ENCODE data around the gene WAC.

GRCh38 chr10:28631896-28632583, 99.1 kb downstream of the WAC start:
- TF ChIP-seq, protein P1, sequence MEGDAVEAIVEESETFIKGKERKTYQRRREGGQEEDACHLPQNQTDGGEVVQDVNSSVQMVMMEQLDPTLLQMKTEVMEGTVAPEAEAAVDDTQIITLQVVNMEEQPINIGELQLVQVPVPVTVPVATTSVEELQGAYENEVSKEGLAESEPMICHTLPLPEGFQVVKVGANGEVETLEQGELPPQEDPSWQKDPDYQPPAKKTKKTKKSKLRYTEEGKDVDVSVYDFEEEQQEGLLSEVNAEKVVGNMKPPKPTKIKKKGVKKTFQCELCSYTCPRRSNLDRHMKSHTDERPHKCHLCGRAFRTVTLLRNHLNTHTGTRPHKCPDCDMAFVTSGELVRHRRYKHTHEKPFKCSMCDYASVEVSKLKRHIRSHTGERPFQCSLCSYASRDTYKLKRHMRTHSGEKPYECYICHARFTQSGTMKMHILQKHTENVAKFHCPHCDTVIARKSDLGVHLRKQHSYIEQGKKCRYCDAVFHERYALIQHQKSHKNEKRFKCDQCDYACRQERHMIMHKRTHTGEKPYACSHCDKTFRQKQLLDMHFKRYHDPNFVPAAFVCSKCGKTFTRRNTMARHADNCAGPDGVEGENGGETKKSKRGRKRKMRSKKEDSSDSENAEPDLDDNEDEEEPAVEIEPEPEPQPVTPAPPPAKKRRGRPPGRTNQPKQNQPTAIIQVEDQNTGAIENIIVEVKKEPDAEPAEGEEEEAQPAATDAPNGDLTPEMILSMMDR (IDR thresholded peaks at IDR 0.05): no peak
- TF ChIP-seq POLR2A (IDR thresholded peaks at IDR 0.05): no peak
